Neutrophil (primary cell): ENCODE data around the gene AIFM3.

Experiments
- H3K27ac ChIP-seq: fragments of 200-600 bp; sonication (generic); 2 replicates; pipeline ENCODE4 v1.5.1; 2016; ENCODE audit warnings: mild to moderate bottlenecking, moderate library complexity
- H3K27me3 ChIP-seq: fragments of 200-600 bp; sonication (generic); 2 replicates; pipeline ENCODE4 v1.6.0; 2016; ENCODE audit warnings: mild to moderate bottlenecking
- H3K36me3 ChIP-seq: fragments of 200-600 bp; sonication (generic); 2 replicates; pipeline ENCODE4 v1.5.1; 2017
- H3K4me1 ChIP-seq, 2 experiments: fragments of 200-600 bp in 1 of 2; sonication (generic) in 1 of 2; 1 replicate in 1 of 2; 2 replicates in 1 of 2; pipeline versions ENCODE4 v1.5.1 to v1.6.1; 2013 to 2016; ENCODE audit warnings: low read depth in 1 of 2, low read length in 1 of 2, mild to moderate bottlenecking in 1 of 2, moderate library complexity in 1 of 2; ENCODE audit not compliant: control insufficient read depth in 1 of 2, insufficient read depth in 1 of 2
- H3K4me3 ChIP-seq, 2 experiments: fragments of 200-600 bp in 1 of 2; sonication (generic) in 1 of 2; 1 replicate in 1 of 2; 2 replicates in 1 of 2; pipeline ENCODE4 v1.5.1; 2013 to 2016; ENCODE audit warnings: low read depth in 1 of 2, low read length in 1 of 2, mild to moderate bottlenecking in 1 of 2, moderate library complexity in 1 of 2
- H3K9me3 ChIP-seq: fragments of 200-600 bp; sonication (generic); 2 replicates; pipeline ENCODE4 v1.5.1; 2016
- CTCF ChIP-seq: fragments of 200-600 bp; sonication (generic); IDR thresholded peaks from 2 replicates; pipeline ENCODE4 v1.5.1; 2016; ENCODE audit warnings: antibody characterized with exemption

AIFM3 gene

GRCh38 chr22:20960609-20961008 is 6.4 kb upstream of the AIFM3 start:
- Histone ChIP-seq H3K4me3 (no peak overlapping the region), H3K9me3 (no peaks in the 10 kb centered on the region), H3K4me1 (peaks cover 14 to 27% of the 10 kb centered on the region in 2 experiments), H3K36me3 (no peaks in the 10 kb centered on the region), H3K27me3 (peaks cover 36% of the 10 kb centered on the region), H3K27ac (no peak overlapping the region)
- TF ChIP-seq CTCF: no peak

GRCh38 chr22:20962491-20962945 is 4.5 kb upstream of the AIFM3 start:
- H3K27ac ChIP-seq: no peak overlapping the region
- H3K27me3 ChIP-seq: peaks cover 37% of the 10 kb centered on the region
- no peaks in the 10 kb centered on the region for H3K9me3 ChIP-seq
- no peaks in the 10 kb centered on the region for H3K36me3 ChIP-seq
- peaks cover 7 to 17% of the 10 kb centered on the region in 2 experiments for H3K4me1 ChIP-seq
- no peak overlapping the region for H3K4me3 ChIP-seq
- no peak for TF ChIP-seq CTCF

- peaks cover 37% of the 10 kb centered on the region for H3K27me3 ChIP-seq
- H3K27ac ChIP-seq: no peak overlapping the region
- TF ChIP-seq CTCF: no peak
- no peaks in the 10 kb centered on the region for H3K9me3 ChIP-seq
- peaks cover 5 to 15% of the 10 kb centered on the region in 2 experiments for H3K4me1 ChIP-seq
- H3K4me3 ChIP-seq: no peak overlapping the region
- H3K36me3 ChIP-seq: no peaks in the 10 kb centered on the region
These were observed 3.6 kb upstream of the AIFM3 start for GRCh38 chr22:20963201-20964052.

- no peak for TF ChIP-seq CTCF
- H3K9me3 ChIP-seq: no peaks in the 10 kb centered on the region
- no peak overlapping the region for H3K27ac ChIP-seq
- no peaks in the 10 kb centered on the region for H3K36me3 ChIP-seq
- H3K4me1 ChIP-seq: peaks cover 6 to 18% of the 10 kb centered on the region in 2 experiments
- H3K27me3 ChIP-seq: peaks cover 37% of the 10 kb centered on the region
- no peak overlapping the region for H3K4me3 ChIP-seq
These were observed 2.8 kb upstream of the AIFM3 start for GRCh38 chr22:20964090-20964798.

- H3K27me3 ChIP-seq: peaks cover 37% of the 10 kb centered on the region
These were observed 2.3 kb upstream of the AIFM3 start for GRCh38 chr22:20964799-20965103.

More at GRCh38 chr22:20964799-20965103, 2.3 kb upstream of the AIFM3 start:
- H3K27ac ChIP-seq: no peak overlapping the region
- H3K4me3 ChIP-seq: no peak overlapping the region
- H3K4me1 ChIP-seq: peaks cover 6 to 18% of the 10 kb centered on the region in 2 experiments
- H3K9me3 ChIP-seq: no peaks in the 10 kb centered on the region
- H3K36me3 ChIP-seq: no peaks in the 10 kb centered on the region
- no peak for TF ChIP-seq CTCF
